Measurements from ENCODE around the gene LRRK1.
A peak's percentile ranks its signal among the peaks of the same experiment; 100 is the strongest.

Gene LRRK1

GRCh38 chr15:101012326-101013200 is 93.4 kb downstream of the LRRK1 start:
- DNase-seq = peak; percentile 14

- DNase-seq = peak; percentile 16
These were observed 94.0 kb downstream of the LRRK1 start for GRCh38 chr15:101013201-101013550.

- DNase-seq = peak; percentile 17
These were observed 94.9 kb downstream of the LRRK1 start for GRCh38 chr15:101013769-101014675.

GRCh38 chr15:101014921-101015841 is 96.0 kb downstream of the LRRK1 start:
- peak; percentile 86 for DNase-seq

- peak; percentile 14 for DNase-seq
These were observed 97.4 kb downstream of the LRRK1 start for GRCh38 chr15:101016581-101016980.

- peak; percentile 23 for DNase-seq
These were observed 98.1 kb downstream of the LRRK1 start for GRCh38 chr15:101017093-101017754.

- no peak for DNase-seq
These were observed 98.9 kb downstream of the LRRK1 start for GRCh38 chr15:101018016-101018415.

- DNase-seq = peak; percentile 7
These were observed 99.3 kb downstream of the LRRK1 start for GRCh38 chr15:101018450-101018849.

GRCh38 chr15:101019366-101019896 is 100.3 kb downstream of the LRRK1 start:
- peak; percentile 8 for DNase-seq

GRCh38 chr15:101020451-101020850 is 101.3 kb downstream of the LRRK1 start:
- peak; percentile 8 for DNase-seq

GRCh38 chr15:101020945-101021344 is 101.8 kb downstream of the LRRK1 start:
- peak; percentile 5 for DNase-seq

GRCh38 chr15:101022306-101022705 is 103.1 kb downstream of the LRRK1 start:
- peak; percentile 3 for DNase-seq

GRCh38 chr15:101022876-101023275 is 103.7 kb downstream of the LRRK1 start:
- DNase-seq = no peak

GRCh38 chr15:101023501-101024072 is 104.4 kb downstream of the LRRK1 start:
- no peak for DNase-seq

GRCh38 chr15:101024073-101024695 is 105.0 kb downstream of the LRRK1 start:
- peak; percentile 20 for DNase-seq

- peak; percentile 14 for DNase-seq
These were observed 105.7 kb downstream of the LRRK1 start for GRCh38 chr15:101024706-101025500.

GRCh38 chr15:101025501-101025885 is 106.3 kb downstream of the LRRK1 start:
- DNase-seq = peak; percentile 3

GRCh38 chr15:101025896-101026631 is 106.9 kb downstream of the LRRK1 start:
- peak; percentile 7 for DNase-seq

- peak; percentile 10 for DNase-seq
These were observed 107.6 kb downstream of the LRRK1 start for GRCh38 chr15:101026656-101027272.
